Endometrial microvascular endothelial cells (primary cell): Measurements from ENCODE around the gene MVP. TPM values are rescaled to one million over a fixed set of nuclear protein-coding genes. Genes with fewer than 3 reads are reported as not detected.

Source experiments
- in situ Hi-C: cut with HindIII; loops from 2 replicates; pipeline ENCODE4 v1.10.0; 2017; ENCODE audit warnings: low sequenced_read_pairs, low pct_unique_long_range_greater_than_20kb; ENCODE audit errors: inconsistent ontology term
- total RNA-seq: library from RNA; depleted of rRNA; stranded (reverse); fragments of >200 nt; gene quantifications from one replicate; pipeline ENCODE4 v1.2.3, GENCODE V29; 2015; ENCODE audit errors: inconsistent ontology term

Gene MVP
- total RNA-seq, 1 donor from 2014 or later: 416 TPM

- in situ Hi-C loops: no loop called here
These were observed 7.3 kb upstream of the MVP start for GRCh38 chr16:29812754-29813643.

DNA sequence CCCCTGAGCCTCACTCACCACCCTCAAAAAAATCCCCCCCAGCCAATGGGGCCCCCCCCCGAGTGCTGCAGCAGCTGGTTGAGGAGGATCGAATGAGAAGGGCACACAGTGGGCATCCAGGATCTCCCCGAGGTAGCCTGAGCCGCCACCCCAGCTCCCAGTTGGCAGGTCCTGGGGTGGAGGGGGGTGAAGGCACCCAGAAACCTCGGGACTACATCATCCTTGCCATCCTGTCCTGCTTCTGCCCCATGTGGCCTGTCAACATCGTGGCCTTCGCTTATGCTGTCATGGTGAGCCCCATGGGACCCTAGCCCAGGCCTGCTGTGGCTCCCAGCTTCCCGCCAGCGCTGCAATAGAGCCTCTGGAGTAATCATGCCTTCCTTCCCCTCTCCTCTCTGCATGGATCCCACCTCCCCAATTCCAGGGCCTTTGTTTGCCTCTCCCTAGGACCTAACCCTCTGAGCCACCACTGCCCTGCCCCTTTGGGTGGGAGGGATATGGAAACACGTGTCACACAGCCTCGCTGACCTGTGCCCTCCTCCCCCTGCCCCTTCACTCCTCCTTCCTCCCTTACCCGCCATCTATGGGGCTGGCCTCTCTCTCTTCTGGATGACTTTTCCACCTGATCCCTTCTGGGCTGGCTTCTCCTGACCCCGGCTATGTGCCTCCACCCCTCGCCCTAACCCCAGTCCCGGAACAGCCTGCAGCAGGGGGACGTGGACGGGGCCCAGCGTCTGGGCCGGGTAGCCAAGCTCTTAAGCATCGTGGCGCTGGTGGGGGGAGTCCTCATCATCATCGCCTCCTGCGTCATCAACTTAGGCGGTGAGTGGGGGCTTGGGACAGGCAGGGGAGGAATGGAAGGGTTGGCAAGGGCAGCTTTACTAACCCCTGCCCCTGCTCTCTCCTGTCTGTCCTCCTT lies 6.4 kb upstream of the MVP start:
- in situ Hi-C loops: no loop called here

- in situ Hi-C loops: no loop called here
These were observed 5.7 kb upstream of the MVP start for GRCh38 chr16:29814592-29814991.

GRCh38 chr16:29815032-29815721 lies 5.1 kb upstream of the MVP start:
- in situ Hi-C loops: no loop called here

DNA sequence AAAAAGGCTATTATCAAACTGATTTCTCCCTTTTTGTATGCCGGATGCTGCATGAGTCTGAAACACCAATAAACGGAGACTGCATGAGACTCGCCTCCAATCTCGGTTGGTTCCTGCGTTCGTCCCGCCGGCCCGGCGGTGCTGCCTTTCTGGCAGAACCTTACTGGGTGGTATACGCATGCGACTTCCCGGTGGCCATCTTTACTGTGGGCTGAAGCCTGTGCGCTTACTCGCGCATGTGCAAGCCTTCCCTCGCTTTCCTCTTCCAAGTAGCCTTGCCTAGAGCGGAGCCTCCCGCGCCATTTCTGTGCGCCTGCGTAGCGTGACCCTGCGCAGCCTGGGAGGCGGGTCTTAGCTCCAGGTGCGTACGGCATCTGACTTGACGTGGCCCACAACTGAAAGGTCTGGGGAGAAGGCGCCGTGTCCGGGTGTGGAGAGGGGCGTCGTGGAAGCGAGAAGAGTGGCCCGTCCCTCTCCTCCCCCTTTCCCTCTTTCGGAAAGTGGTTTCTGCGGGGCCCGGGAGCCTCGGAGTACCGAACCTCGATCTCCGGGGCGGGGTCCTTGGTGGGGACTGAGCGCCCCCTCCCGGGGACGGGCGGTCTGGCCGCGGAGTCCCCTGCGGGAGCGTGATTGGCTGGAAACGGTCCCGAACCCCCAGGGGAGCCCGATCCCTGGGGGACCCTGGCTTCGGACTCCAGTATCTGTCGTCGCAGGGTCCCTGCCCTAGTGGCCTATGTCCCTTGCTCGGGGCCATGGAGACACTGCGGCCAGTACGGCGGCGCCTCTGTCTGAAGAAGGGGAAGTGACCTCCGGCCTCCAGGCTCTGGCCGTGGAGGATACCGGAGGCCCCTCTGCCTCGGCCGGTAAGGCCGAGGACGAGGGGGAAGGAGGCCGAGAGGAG lies 4.2 kb upstream of the MVP start, which contains the start of gene PAGR1:
PAGR1 (plus strand) TSS at position 360 of the 901 bp plus-strand sequence; CDS start at position 734, 374 bp downstream.
- in situ Hi-C loops: no loop called here

DNA sequence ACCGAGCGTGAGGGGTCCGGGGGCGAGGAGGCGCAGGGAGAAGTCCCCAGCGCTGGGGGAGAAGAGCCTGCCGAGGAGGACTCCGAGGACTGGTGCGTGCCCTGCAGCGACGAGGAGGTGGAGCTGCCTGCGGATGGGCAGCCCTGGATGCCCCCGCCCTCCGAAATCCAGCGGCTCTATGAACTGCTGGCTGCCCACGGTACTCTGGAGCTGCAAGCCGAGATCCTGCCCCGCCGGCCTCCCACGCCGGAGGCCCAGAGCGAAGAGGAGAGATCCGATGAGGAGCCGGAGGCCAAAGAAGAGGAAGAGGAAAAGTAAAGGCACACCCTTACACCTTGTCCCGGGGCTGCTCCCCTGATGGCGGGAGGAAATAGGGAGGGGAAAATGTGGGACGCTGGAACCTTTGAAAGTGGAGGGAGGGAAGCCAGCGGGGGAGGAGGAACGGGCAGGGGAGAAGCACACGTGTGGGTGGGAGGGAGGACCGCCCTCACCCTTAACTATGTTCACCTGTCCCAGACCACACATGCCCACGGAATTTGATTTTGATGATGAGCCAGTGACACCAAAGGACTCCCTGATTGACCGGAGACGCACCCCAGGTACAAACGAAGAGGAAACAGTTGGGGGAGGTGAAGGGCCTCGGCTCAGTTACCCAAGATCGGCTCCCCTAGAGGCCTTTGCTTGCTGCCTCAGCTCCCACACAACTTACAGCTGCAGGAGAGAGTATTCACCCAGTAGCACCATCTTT lies 3.4 kb upstream of the MVP start:
- in situ Hi-C loops: no loop called here

GRCh38 chr16:29818082-29818481 lies 2.2 kb upstream of the MVP start:
- in situ Hi-C loops: no loop called here

GRCh38 chr16:29819506-29819905 lies 756 bp upstream of the MVP start:
- in situ Hi-C loops: no loop called here

DNA sequence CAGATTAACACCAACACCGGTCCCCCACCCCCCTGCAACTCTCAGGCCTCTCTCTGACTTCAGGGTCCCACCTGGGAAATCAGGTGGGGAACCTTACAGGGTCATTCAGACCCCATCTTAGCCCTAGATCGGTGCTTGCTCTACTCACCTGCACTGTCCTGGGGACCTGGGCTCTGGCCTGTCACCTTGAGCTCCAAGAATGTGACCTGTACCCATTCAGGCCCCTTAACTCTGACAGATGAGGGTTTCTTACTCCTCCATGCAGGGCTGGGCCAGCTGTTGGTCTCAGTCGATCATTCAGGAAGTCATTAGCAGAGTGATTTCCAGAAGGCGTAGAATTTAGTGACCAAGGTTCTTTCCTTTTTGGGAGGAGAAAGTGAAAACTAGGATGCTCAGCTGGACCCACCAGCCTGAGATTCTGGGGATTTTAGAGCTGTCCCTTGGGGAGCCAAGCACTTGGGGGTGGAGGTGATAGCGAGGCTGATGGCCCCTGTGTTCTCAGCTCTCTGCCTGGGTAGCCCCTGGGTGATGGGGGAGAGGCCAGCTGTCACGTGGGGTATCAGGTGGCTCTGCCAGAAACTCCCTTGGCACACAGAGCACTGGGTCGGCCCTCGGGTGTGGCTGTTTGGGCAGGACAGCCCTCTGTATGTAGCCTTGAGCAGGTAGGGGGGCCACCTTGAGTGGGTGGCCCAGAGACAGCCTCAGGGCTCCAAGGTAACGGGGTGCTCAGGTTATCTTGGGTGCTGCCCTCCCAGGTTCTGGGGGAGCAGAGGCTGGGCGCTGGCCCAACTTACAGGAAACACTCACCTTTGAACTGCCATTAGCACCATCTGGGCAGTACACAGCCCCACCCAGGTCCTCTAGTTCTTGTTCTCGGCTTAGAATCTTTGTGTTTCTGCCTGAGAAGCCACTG lies 724 bp downstream of the MVP start:
- in situ Hi-C loops: no loop called here

DNA sequence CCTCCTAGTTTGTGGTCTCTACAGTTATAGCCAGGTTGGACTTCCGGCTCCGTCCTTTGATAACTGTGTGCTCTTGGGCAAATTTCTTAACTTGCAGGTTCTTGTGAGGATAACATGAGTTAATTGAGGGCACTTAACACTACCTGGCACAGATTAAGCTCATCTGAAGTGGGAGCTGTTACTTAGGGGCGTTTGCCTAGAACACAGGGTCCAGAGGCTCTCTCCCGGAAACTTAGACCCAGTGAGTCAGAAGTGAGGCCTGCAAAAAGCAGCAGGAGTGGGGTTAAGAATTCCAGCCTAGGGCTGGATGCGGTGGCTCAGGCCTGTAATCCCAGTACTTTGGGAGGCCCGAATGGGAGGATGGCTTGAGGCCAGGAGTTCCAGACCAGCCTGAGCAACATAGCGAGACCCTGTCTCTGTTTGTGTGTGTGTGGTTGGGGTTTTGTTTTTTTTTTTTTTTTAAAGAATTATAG lies 1.4 kb downstream of the MVP start:
- in situ Hi-C loops: no loop called here

GRCh38 chr16:29824589-29825144 lies 4.4 kb downstream of the MVP start:
- in situ Hi-C loops: no loop called here

DNA sequence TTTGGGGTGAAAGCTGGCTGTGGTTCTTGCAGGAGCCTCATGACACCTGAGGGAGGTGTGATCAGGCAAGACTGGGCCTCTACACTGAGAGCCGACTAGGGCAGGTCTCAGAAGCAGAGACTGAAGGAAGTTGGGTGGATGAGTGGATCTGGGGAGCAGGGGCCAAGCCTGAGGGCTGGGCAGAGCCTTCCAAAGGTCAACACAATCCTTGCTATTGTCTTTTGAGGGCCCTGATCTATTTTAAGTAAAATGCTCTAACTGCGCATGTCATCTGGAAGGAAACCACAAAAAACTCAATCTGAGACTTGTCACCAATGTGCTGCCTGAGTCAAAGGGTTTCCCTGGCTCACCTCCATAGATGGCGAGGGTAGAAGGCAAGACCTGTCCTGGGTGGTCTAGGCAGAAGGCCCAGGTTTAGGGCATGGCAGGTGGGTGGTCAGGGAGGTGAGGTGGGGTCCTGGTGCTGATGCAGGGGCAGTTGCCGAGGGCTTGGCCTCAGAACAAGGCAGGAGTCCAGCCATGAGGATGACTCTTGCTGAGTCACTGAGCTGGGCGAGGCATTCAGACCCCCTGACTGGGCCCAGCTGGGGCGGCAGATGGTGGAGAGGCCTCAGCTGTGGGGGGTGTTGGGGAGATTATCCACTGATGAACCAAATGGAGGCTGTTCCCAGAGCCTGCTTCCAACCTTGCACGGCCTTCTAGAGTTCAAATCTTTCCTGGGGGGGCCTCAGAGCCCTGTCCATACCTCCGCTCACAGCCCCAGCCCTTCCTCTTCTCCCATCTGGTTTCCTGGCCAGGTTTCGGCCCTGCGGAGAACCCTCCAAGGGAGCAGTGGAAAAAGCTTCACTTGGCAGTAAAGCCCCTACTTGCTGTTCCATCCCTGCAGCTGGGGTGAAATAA lies 5.1 kb downstream of the MVP start:
- in situ Hi-C loops: no loop called here

DNA sequence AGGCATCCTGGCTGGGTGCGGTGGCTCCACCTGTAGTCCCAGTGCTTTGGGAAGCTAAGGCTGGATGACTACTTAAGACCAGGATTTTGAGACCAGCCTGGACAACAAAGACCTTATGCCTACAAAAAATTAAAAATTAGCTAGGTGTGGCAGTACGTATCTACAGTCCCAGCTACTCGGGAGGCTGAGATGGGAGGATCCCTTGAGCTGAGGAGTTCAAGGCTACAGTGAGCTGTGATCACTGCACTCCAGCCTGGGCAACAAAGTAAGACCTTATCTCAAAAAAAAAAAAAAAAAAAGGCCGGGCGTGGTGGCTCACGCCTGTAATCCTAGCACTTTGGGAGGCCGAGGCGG lies 6.1 kb downstream of the MVP start:
- in situ Hi-C loops: no loop called here

DNA sequence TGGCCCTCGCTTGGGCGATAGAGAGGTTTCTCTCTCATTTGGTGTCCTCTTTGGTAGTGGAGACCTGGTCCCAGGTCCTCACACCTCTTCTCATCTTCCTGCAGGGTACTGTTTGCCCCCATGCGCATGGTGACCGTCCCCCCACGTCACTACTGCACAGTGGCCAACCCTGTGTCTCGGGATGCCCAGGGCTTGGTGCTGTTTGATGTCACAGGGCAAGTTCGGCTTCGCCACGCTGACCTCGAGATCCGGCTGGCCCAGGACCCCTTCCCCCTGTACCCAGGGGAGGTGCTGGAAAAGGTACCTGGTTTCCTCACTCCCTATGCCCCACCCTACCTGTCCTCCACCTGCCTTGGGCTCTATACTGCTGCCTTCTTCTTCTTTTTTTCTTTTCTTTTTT lies 10.5 kb downstream of the MVP start:
- in situ Hi-C loops: no loop called here

DNA sequence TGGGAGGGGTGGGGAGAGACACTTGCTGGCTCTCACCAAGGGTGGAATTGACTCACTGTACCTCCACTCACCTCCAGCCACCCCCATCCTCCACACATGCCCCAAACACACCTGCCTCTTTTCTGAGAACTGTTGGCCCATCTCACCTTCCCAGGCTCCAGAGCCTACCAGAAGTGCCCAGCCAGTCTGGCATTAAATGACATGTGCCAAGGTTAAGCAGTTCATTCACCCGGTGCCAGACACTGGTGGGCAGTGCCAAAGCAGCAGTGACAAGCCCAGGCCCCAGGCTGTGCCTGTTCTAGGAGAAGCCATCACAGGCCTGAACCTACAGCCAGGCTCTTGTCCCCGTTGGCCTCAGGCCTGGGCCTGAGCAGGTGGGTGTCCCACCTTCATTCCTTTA lies 11.2 kb downstream of the MVP start:
- in situ Hi-C loops: no loop called here
